Measurements from ENCODE around the gene CD48.

DNA sequence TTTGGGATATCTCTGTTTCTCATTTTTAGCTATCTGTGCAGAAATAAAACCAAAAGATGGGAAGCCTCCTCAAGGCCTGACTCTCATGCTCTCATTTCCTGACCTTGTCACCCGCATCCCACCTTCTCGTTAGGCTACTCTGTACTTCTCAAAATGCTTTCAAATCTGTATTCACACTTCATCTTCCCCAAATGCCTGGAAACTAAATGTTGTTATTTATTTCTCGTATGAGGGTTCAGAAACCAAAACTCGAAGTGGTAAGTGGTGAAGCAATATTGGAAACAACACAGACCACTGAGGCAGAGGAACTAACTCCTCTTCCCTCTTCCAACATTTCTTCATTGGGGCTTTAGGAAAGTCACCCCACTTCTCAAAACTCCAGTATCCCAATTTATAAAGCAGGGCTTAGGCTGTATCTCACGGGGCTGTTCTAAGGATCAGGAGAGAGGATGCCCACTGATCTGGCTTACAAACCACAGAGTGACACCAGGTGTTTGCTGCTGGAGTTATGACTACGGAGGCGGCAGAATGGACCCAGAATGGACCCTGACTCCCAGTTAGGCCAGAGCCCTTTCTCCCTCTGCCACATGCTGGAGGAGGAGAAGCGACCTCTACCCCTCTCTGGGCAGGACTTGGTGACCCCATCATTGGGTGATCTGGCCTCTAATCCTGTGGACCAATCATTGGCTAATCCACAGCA lies 31.0 kb upstream of the CD48 start:
- TF ChIP-seq POLR2A (IDR thresholded peaks at IDR 0.05; ENCODE audit: low read depth, low read length) (no peak), POLR2AphosphoS5 (IDR thresholded peaks at IDR 0.05; ENCODE audit: low read depth, low read length) (no peak)
